Stomach (tissue), 19 donors: Measurements from ENCODE around the gene MVP. TPM values are rescaled to one million over a fixed set of nuclear protein-coding genes. Genes with fewer than 3 reads are reported as not detected.
A peak's percentile ranks its signal among the peaks of the same experiment; 100 is the strongest.
"Not testable (repeated sequence)": the region's sequence is repeated elsewhere in the genome, so short reads cannot be mapped to it uniquely, and the experiment has no call there.

Source experiments
- DNase-seq, 2 donors: peaks; one replicate each; pipeline versions ENCODE4 v3.0.0 to v3.0.0-alpha.2; 2013 to 2019
- H3K27ac ChIP-seq, 5 donors: fragments of 200-600 bp in 4 of 5; sonication (generic) in 4 of 5; one replicate each; pipeline ENCODE4 v1.5.1; 2013 to 2019; ENCODE audit warnings: mild to moderate bottlenecking in 1 of 5, moderate library complexity in 1 of 5
- H3K27me3 ChIP-seq, 3 donors: fragments of 200-600 bp; sonication (generic); one replicate each; pipeline ENCODE4 v1.5.1; 2017 to 2019; ENCODE audit warnings: mixed run types in 1 of 3
- H3K36me3 ChIP-seq, 4 donors: fragments of 200-600 bp; sonication (generic); 1 replicate in 3 of 4; 2 replicates in 1 of 4; pipeline ENCODE4 v1.5.1; 2016 to 2019
- H3K4me1 ChIP-seq, 4 donors: fragments of 200-600 bp; sonication (generic); one replicate each; pipeline ENCODE4 v1.5.1; 2016 to 2019
- H3K4me3 ChIP-seq, 4 donors: fragments of 200-600 bp; sonication (generic) in 3 of 4; one replicate each; pipeline ENCODE4 v1.5.1; 2016 to 2019; ENCODE audit warnings: mild to moderate bottlenecking in 1 of 4
- H3K9me3 ChIP-seq, 4 donors: fragments of 200-600 bp; sonication (generic); one replicate each; pipeline ENCODE4 v1.5.1; 2016 to 2019
- CTCF ChIP-seq, 7 experiments: fragments of 450-650 bp in 4 of 7; fragments of 200-600 bp in 3 of 7; sonication (generic) in 3 of 7; IDR thresholded peaks; one replicate each; pipeline ENCODE4 v1.5.1; 2016 to 2019; ENCODE audit warnings: antibody characterized with exemption in 7 of 7, control low read depth in 2 of 7, mild to moderate bottlenecking in 1 of 7
- EP300 ChIP-seq: sonication (generic); formaldehyde crosslinking; IDR thresholded peaks from one replicate; pipeline ENCODE4 v1.6.1; 2017; ENCODE audit warnings: antibody characterized with exemption
- POLR2A ChIP-seq, 4 donors: fragments of 450-650 bp; IDR thresholded peaks; one replicate each; pipeline ENCODE4 v1.6.1; 2016; ENCODE audit warnings: antibody characterized with exemption in 4 of 4, control low read depth in 2 of 4, mild to moderate bottlenecking in 1 of 4, moderate library complexity in 1 of 4
- POLR2AphosphoS5 ChIP-seq, 3 donors: sonication (generic); formaldehyde crosslinking; IDR thresholded peaks; one replicate each; pipeline ENCODE4 v1.6.1; 2016; ENCODE audit warnings: antibody characterized with exemption in 3 of 3
- WGBS, 5 donors: extraction: QIAGEN DNeasy Blood & Tissue Kit in 3 of 5; methylation state at CpG; one replicate each; pipeline versions ENCODE4 v1.1.5 to v1.1.7; 2013 to 2018; 5-methylcytosine and 5-hydroxymethylcytosine counted together
- intact Hi-C: fragments of 100-400 bp; cut with DNase I; formaldehyde crosslinking; loops from one replicate; pipeline ENCODE4 v1.15.1; 2023; ENCODE audit warnings: low total_unique reads
- long read RNA-seq, 10 donors: transcript quantifications; one replicate each; lab custom pipeline, GENCODE V29; 2026
- polyA plus RNA-seq, 3 donors: library from polyadenylated mRNA; stranded (reverse); fragments of 200-250 nt; gene quantifications; one replicate each; pipeline ENCODE4 v1.2.3, GENCODE V29; 2013
- total RNA-seq, 5 donors: library from RNA; depleted of rRNA; stranded (reverse); fragments of >200 nt; gene quantifications; one replicate each; pipeline versions ENCODE4 v1.1.0 to v1.2.3, GENCODE V29; 2014 to 2016
- donor health status: healthy with polysubstance abuse.
- donor health status: Bipolar disorder and iron deficiency.
- donor health status: healthy.

MVP gene
- total RNA-seq (100 to 1,000 TPM in 4 of 5 donors, 10 to 100 TPM in 1; 92.2 to 453 (median 154) TPM), polyA plus RNA-seq (100 to 1,000 TPM; 101 to 122 (median 116) TPM)
- long read RNA-seq, donor 1, partial matches to known transcripts: 0 of 1 reads
- long read RNA-seq, donor 1, other reads (novel, unspliced or antisense): 0 of 1 reads
- long read RNA-seq, donor 2, partial matches to known transcripts: 0 of 3 reads
- long read RNA-seq, donor 2, other reads (novel, unspliced or antisense): 0 of 3 reads
- long read RNA-seq, donor 3: 0 reads
- long read RNA-seq, donor 4, partial matches to known transcripts: 11 of 12 reads
- long read RNA-seq, donor 4, other reads (novel, unspliced or antisense): 0 of 12 reads
- long read RNA-seq, donor 5: 0 reads
- long read RNA-seq, donor 6, transcript MVP-201 (15 exons, 2,870 nt): major isoform, 8 of 196 reads
- long read RNA-seq, donor 6, partial matches to known transcripts: 185 of 196 reads
- long read RNA-seq, donor 6, other reads (novel, unspliced or antisense): 0 of 196 reads
- long read RNA-seq, donor 7, partial matches to known transcripts: 6 of 10 reads
- long read RNA-seq, donor 7, other reads (novel, unspliced or antisense): 0 of 10 reads
- long read RNA-seq, donor 8, partial matches to known transcripts: 0 of 3 reads
- long read RNA-seq, donor 8, other reads (novel, unspliced or antisense): 0 of 3 reads
- long read RNA-seq, donor 9: 0 reads
- long read RNA-seq, donor 10, partial matches to known transcripts: 0 of 3 reads
- long read RNA-seq, donor 10, other reads (novel, unspliced or antisense): 0 of 3 reads

GRCh38 chr16:29820271-29820701, at the start of gene MVP:
MVP (plus strand) TSS chr16:29820462; CDS start chr16:29830550, 10,088 bp downstream.
- Histone ChIP-seq H3K27ac (peak within 1 kb of the TSS; percentile 87 to 97 (median 94)), H3K4me3 (peak within 1 kb of the TSS; percentile 57 to 80 (median 72)), H3K36me3 (peaks cover 0 to 21% (median 18%) of the 10 kb centered on the region in 4 donors), H3K27me3 (no peaks in the 10 kb centered on the region), H3K9me3 (no peaks in the 10 kb centered on the region), H3K4me1 (peaks cover 62 to 86% (median 84%) of the 10 kb centered on the region in 4 donors)
- no peak for TF ChIP-seq CTCF (IDR thresholded peaks at IDR 0.05)
- TF ChIP-seq EP300: peak; percentile 15
- no peak for TF ChIP-seq POLR2A (IDR thresholded peaks at IDR 0.05)
- TF ChIP-seq POLR2AphosphoS5 (IDR thresholded peaks at IDR 0.05): peak; percentile 32 to 92 (median 84)
- intact Hi-C loops: no loop called here
- 0 to 1% (median 0%) methylated on average over 4 of the region's 4 CpGs for WGBS, 5 donors
- peak; percentile 78 to 87 for DNase-seq

GRCh38 chr16:29772330-29772729, 47.9 kb upstream of the MVP start:
- H3K27ac ChIP-seq, H3K36me3 ChIP-seq, H3K4me3 ChIP-seq, H3K4me1 ChIP-seq, DNase-seq, H3K27me3 ChIP-seq, intact Hi-C loops, H3K9me3 ChIP-seq: not testable (repeated sequence)
- 80 to 88% (median 83%) methylated on average over 7 of the region's 7 CpGs for WGBS, 5 donors

- H3K9me3 ChIP-seq: no peaks in the 10 kb centered on the region
- no peaks in the 10 kb centered on the region for H3K4me1 ChIP-seq
- no peak overlapping the region for H3K4me3 ChIP-seq
- no peak for DNase-seq
- H3K27ac ChIP-seq: no peak overlapping the region
- no peaks in the 10 kb centered on the region for H3K36me3 ChIP-seq
- 88 to 94% (median 91%) methylated on average over 5 of the region's 5 CpGs for WGBS, 5 donors
- intact Hi-C loops: loop anchor here (5.0 kb wide), 1 partner anchor 47 kb away; no protein-coding TSS in a partner anchor
- H3K27me3 ChIP-seq: peaks cover 0 to 7% (median 0%) of the 10 kb centered on the region in 3 donors
- TF ChIP-seq CTCF (IDR thresholded peaks at IDR 0.05): no peak
- no peak for TF ChIP-seq EP300
These were observed 45.5 kb upstream of the MVP start for GRCh38 chr16:29774730-29775129.

GRCh38 chr16:29775742-29776408, 44.4 kb upstream of the MVP start:
- whole genome bisulfite sequencing, 5 donors: 71 to 80% (median 75%) methylated on average over 4 of the region's 4 CpGs
- intact Hi-C loops: loop anchor here (5.0 kb wide), 1 partner anchor 49 kb away; no protein-coding TSS in a partner anchor

More at GRCh38 chr16:29775742-29776408, 44.4 kb upstream of the MVP start:
- Histone ChIP-seq H3K27ac (no peak overlapping the region), H3K27me3 (peaks cover 0 to 14% (median 0%) of the 10 kb centered on the region in 3 donors), H3K4me3 (no peak overlapping the region), H3K9me3 (no peaks in the 10 kb centered on the region), H3K36me3 (no peaks in the 10 kb centered on the region), H3K4me1 (no peaks in the 10 kb centered on the region)
- TF ChIP-seq POLR2AphosphoS5 (IDR thresholded peaks at IDR 0.05) (no peak), EP300 (no peak), POLR2A (IDR thresholded peaks at IDR 0.05) (no peak), CTCF (IDR thresholded peaks at IDR 0.05) (no peak)
- peak in 1 of 2 donors; percentile 27 for DNase-seq
